HEK293T (cell line): ENCODE measurements around the gene SDR42E1.

Experiments used
- CTCF ChIA-PET: fragments of 350-600 bp; formaldehyde crosslinking; extraction: SDS; loops from one replicate; lab custom pipeline; 2021; ENCODE audit warnings: antibody characterized with exemption, inconsistent platforms; lab: Yijun Ruan, JAX
- POLR2A ChIA-PET: fragments of 350-600 bp; formaldehyde crosslinking; extraction: SDS; loops from one replicate; lab custom pipeline; 2020; ENCODE audit warnings: antibody characterized with exemption, inconsistent platforms; lab: Yijun Ruan, JAX
- DNase-seq: peaks from one replicate; pipeline ENCODE4 v3.0.0; 2012; ENCODE audit warnings: mixed read lengths; ENCODE audit errors: extremely low spot score
- ARNT ChIP-seq: fragments of 450-650 bp; IDR thresholded peaks from 2 replicates; pipeline ENCODE4 v1.6.1; 2017; ENCODE audit warnings: mild to moderate bottlenecking
- BHLHE40 ChIP-seq: fragments of 450-650 bp; IDR thresholded peaks from 2 replicates; pipeline ENCODE4 v1.6.1; 2016; ENCODE audit warnings: mild to moderate bottlenecking, moderate library complexity, borderline replicate concordance
- CTBP1 ChIP-seq: fragments of 450-650 bp; IDR thresholded peaks from 2 replicates; pipeline ENCODE4 v1.6.1; 2016; ENCODE audit warnings: borderline replicate concordance
- ELF4 ChIP-seq: fragments of 450-650 bp; IDR thresholded peaks from 2 replicates; pipeline ENCODE4 v1.6.1; 2017; ENCODE audit warnings: antibody characterized with exemption
- FOXA1 ChIP-seq: fragments of 450-650 bp; IDR thresholded peaks from 2 replicates; pipeline ENCODE4 v1.6.1; 2016; ENCODE audit warnings: mild to moderate bottlenecking
- FOXK2 ChIP-seq: fragments of 450-650 bp; IDR thresholded peaks from 2 replicates; pipeline ENCODE4 v1.6.1; 2016; ENCODE audit warnings: mild to moderate bottlenecking
- FOXM1 ChIP-seq: fragments of 450-650 bp; IDR thresholded peaks from 2 replicates; pipeline ENCODE4 v1.6.1; 2017; ENCODE audit warnings: mild to moderate bottlenecking, borderline replicate concordance
- HDGF ChIP-seq: fragments of 450-650 bp; IDR thresholded peaks from 2 replicates; pipeline ENCODE4 v1.6.1; 2017; ENCODE audit warnings: antibody characterized with exemption, borderline replicate concordance
- L3MBTL2 ChIP-seq: fragments of 450-650 bp; conservative IDR thresholded peaks from 2 replicates; pipeline ENCODE4 v1.6.1; 2016; ENCODE audit warnings: mild to moderate bottlenecking
- LEF1 ChIP-seq: fragments of 450-650 bp; IDR thresholded peaks from 2 replicates; pipeline ENCODE4 v1.6.1; 2017; ENCODE audit warnings: mild to moderate bottlenecking, borderline replicate concordance
- NFRKB ChIP-seq: fragments of 450-650 bp; IDR thresholded peaks from 2 replicates; pipeline ENCODE4 v1.6.1; 2016; ENCODE audit warnings: mild to moderate bottlenecking, moderate library complexity
- PKNOX1 ChIP-seq: fragments of 450-650 bp; IDR thresholded peaks from 2 replicates; pipeline ENCODE4 v1.6.1; 2016
- SP1 ChIP-seq: fragments of 450-650 bp; IDR thresholded peaks from 2 replicates; pipeline ENCODE4 v1.6.1; 2017
- SUZ12 ChIP-seq: fragments of 450-650 bp; IDR thresholded peaks from 2 replicates; pipeline ENCODE4 v1.6.1; 2016; ENCODE audit warnings: mild to moderate bottlenecking
- TARDBP ChIP-seq: fragments of 450-650 bp; IDR thresholded peaks from 2 replicates; pipeline ENCODE4 v1.6.1; 2016
- ZNF384 ChIP-seq: fragments of 450-650 bp; IDR thresholded peaks from 2 replicates; pipeline ENCODE4 v1.6.1; 2016

The SDR42E1 gene

DNA sequence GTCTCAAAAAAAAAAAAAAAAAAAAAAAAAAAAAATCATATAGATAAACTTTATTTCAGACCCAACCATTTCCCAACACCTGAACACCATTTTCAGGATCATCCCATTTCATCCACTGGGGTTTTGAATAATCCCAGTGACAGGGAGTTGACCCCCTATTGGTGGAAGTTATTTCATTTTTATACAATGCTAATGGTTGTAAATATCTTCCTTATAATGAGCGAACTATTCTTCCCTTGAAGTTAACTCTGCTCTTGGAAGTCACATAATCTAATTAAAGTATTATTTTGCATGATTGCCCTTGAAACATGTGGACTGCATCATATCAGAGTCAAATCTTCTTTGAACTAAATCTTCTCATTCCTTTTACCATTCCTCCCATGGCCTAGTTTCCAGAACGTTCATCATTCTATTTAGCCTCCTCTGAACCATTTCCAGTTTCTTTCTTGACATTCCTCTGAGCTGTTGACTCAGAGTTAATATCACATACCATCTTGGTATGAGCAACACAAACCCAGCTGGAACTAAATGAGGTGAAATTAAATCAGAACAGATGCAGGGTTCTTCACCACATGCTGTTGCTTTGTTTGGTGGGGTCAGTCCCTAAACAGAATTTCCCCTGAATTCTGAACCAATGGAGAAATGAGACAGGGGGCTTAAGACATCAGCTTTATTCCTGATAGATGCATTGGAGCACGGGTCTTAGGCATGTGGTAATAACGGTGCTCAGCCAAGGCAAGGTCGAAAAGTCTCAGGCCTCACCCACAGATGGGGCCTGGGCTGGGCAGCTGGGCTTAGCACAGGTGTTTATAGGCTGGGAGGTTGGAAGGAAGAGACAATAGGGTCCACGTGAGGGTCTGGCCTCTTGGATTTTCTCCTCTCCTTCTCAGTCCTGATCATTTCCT, 32.7 kb upstream of the SDR42E1 start:
- no peak for DNase-seq
- ChIA-PET POLR2A (no interaction called here), CTCF (no interaction called here)
- TF ChIP-seq L3MBTL2 (no peak), BHLHE40 (no peak), ELF4 (no peak), TARDBP (no peak), NFRKB (no peak), SUZ12 (no peak), FOXK2 (no peak), ZNF384 (no peak), FOXA1 (no peak), PKNOX1 (no peak), FOXM1 (no peak), HDGF (no peak), SP1 (no peak), LEF1 (no peak), ARNT (no peak), CTBP1 (no peak)

- CTCF ChIA-PET, result no interaction called here
These were observed 31.6 kb upstream of the SDR42E1 start for GRCh38 chr16:82042846-82043245.

DNA sequence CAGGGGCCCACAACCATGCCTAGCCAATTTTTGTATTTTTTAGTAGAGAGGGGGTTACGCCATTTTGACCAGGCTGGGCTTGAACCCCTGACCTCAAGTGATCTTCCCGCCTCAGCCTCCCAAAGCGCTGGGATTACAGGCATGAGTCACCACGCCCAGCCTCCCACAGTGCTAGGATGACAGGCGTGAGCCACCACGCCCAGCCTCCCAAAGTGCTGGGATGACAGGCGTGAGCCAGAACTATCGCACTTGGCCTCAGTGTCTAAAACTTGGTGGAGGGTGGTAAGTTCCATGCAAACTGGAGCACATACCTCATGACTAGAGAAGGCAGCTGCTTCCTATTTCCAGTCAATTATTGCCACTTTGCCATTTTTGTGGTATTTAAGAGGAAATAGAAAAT, 30.9 kb upstream of the SDR42E1 start:
- ChIA-PET POLR2A (no interaction called here), CTCF (no interaction called here)
- no peak for TF ChIP-seq PKNOX1
- TF ChIP-seq BHLHE40, result no peak
- no peak for TF ChIP-seq FOXM1
- TF ChIP-seq CTBP1, result no peak
- no peak for TF ChIP-seq NFRKB
- no peak for TF ChIP-seq TARDBP
- TF ChIP-seq SP1, result no peak
- no peak for TF ChIP-seq SUZ12
- TF ChIP-seq ELF4, result no peak
- TF ChIP-seq FOXK2, result no peak
- no peak for TF ChIP-seq ARNT
- no peak for TF ChIP-seq FOXA1
- no peak for TF ChIP-seq ZNF384
- no peak for DNase-seq

More at GRCh38 chr16:82042846-82043245, 31.6 kb upstream of the SDR42E1 start:
- TF ChIP-seq TARDBP (no peak), L3MBTL2 (no peak), BHLHE40 (no peak), PKNOX1 (no peak), ELF4 (no peak), ARNT (no peak), SP1 (no peak), SUZ12 (no peak), CTBP1 (no peak), FOXM1 (no peak), HDGF (no peak), ZNF384 (no peak), NFRKB (no peak), LEF1 (no peak), FOXA1 (no peak), FOXK2 (no peak)
- POLR2A ChIA-PET, result no interaction called here
- DNase-seq, result no peak

GRCh38 chr16:82041542-82041941, 30.3 kb upstream of the SDR42E1 start:
- ChIA-PET CTCF (no interaction called here), POLR2A (no interaction called here)
- DNase-seq, result no peak
- TF ChIP-seq LEF1 (no peak), FOXK2 (no peak), SUZ12 (no peak), ZNF384 (no peak), HDGF (no peak), PKNOX1 (no peak), FOXA1 (no peak), BHLHE40 (no peak), ELF4 (no peak), TARDBP (no peak), CTBP1 (no peak), SP1 (no peak), NFRKB (no peak), ARNT (no peak), L3MBTL2 (no peak), FOXM1 (no peak)

GRCh38 chr16:82040296-82040695, 29.0 kb upstream of the SDR42E1 start:
- CTCF ChIA-PET, result no interaction called here
- POLR2A ChIA-PET, result no interaction called here
- TF ChIP-seq LEF1 (no peak), SUZ12 (no peak), ZNF384 (no peak), ARNT (no peak), HDGF (no peak), L3MBTL2 (no peak), ELF4 (no peak), NFRKB (no peak), FOXM1 (no peak), BHLHE40 (no peak), TARDBP (no peak), FOXK2 (no peak), PKNOX1 (no peak), SP1 (no peak), FOXA1 (no peak), CTBP1 (no peak)
- DNase-seq, result no peak
